A549 (cell line): ENCODE measurements around the gene RNF167. TPM values are rescaled to one million over a fixed set of nuclear protein-coding genes. Genes with fewer than 3 reads are reported as not detected.

Experiments
- ATAC-seq, 2 experiments: fragments of 200-7000 bp in 1 of 2; fragments of >200 bp in 1 of 2; cut with Nextera tagmentation in 1 of 2; cut with Tn5 transposase in 1 of 2; 3 replicates each; pipeline versions ENCODE4 v1.8.0 to v1.9.1; 2018 to 2020; ENCODE audit warnings: mild to moderate bottlenecking in 1 of 2, moderate library complexity in 1 of 2
- CTCF ChIA-PET: fragments of 300-600 bp; sonication (Branson Sonifier 250); formaldehyde crosslinking; extraction: SDS; loops from one replicate; lab custom pipeline; 2021; ENCODE audit warnings: antibody characterized with exemption, inconsistent platforms; lab: Yijun Ruan, JAX
- POLR2A ChIA-PET: fragments of 350-600 bp; formaldehyde crosslinking; extraction: SDS; loops from one replicate; lab custom pipeline; 2021; ENCODE audit warnings: antibody characterized with exemption, inconsistent platforms; lab: Yijun Ruan, JAX
- DNase-seq, 2 experiments: peaks; one replicate each; pipeline versions ENCODE4 v3.0.0 to v3.0.0-alpha.2; 2011 to 2016; ENCODE audit warnings: low read depth in 1 of 2, low spot score in 1 of 2
- FAIRE-seq: peaks from 2 replicates; lab custom pipeline; 2011; peaks lifted over from hg19 to GRCh38; lab: Jason Lieb, UNC
- H3K27ac ChIP-seq, 2 experiments: fragments of >200 bp; sonication (Bioruptor Twin); formaldehyde crosslinking; 3 replicates each; pipeline ENCODE4 v1.5.1; 2016 to 2017
- H3K4me1 ChIP-seq: fragments of >200 bp; sonication (Bioruptor Twin); formaldehyde crosslinking; 3 replicates; pipeline ENCODE4 v1.6.1; 2016
- H3K4me2 ChIP-seq: fragments of >200 bp; sonication (Bioruptor Twin); formaldehyde crosslinking; 3 replicates; pipeline ENCODE4 v1.6.1; 2016
- H3K4me3 ChIP-seq: fragments of >200 bp; sonication (Bioruptor Twin); formaldehyde crosslinking; 3 replicates; pipeline ENCODE4 v1.5.1; 2016
- H3K9me3 ChIP-seq: fragments of >200 bp; sonication (Bioruptor Twin); formaldehyde crosslinking; 3 replicates; pipeline ENCODE4 v1.6.1; 2016
- ATOH8 ChIP-seq: fragments of 250-450 bp; sonication (Bioruptor Pico); IDR thresholded peaks from 2 replicates; pipeline ENCODE4 v1.5.0; 2020; ENCODE audit warnings: low read depth, mild to moderate bottlenecking, moderate library complexity
- CBX2 ChIP-seq: fragments of 200-600 bp; sonication (generic); IDR thresholded peaks from 2 replicates; pipeline ENCODE4 v1.6.1; 2016; ENCODE audit warnings: low read depth, mild to moderate bottlenecking, borderline replicate concordance
- CEBPB ChIP-seq, 2 experiments: fragments of >200 bp in 1 of 2; sonication (Bioruptor Twin) in 1 of 2; formaldehyde crosslinking in 1 of 2; IDR thresholded peaks; 2 replicates each; pipeline ENCODE4 v1.6.1; 2012 to 2016
- EHF ChIP-seq: fragments of 250-450 bp; sonication (Bioruptor Pico); IDR thresholded peaks from 2 replicates; pipeline ENCODE4 v1.5.0; 2020; ENCODE audit warnings: mild to moderate bottlenecking
- EP300 ChIP-seq, 2 experiments: fragments of >200 bp; sonication (Bioruptor Twin); formaldehyde crosslinking; IDR thresholded peaks; 2 replicates in 1 of 2; 3 replicates in 1 of 2; pipeline ENCODE4 v1.6.1; 2016 to 2017
- FOSL2 ChIP-seq, 2 experiments: fragments of 450-650 bp in 1 of 2; fragments of >200 bp in 1 of 2; sonication (Bioruptor Twin) in 1 of 2; formaldehyde crosslinking; IDR thresholded peaks; 2 replicates each; pipeline versions ENCODE4 v1.5.0 to v1.6.1; 2016 to 2020; ENCODE audit warnings: mild to moderate bottlenecking in 1 of 2, moderate library complexity in 1 of 2
- HOXB5 ChIP-seq: fragments of 250-450 bp; sonication (Bioruptor Pico); IDR thresholded peaks from 2 replicates; pipeline ENCODE4 v1.5.0; 2020; ENCODE audit warnings: mild to moderate bottlenecking, moderate library complexity
- KDM5A ChIP-seq: fragments of 200-600 bp; sonication (generic); IDR thresholded peaks from 2 replicates; pipeline ENCODE4 v1.6.1; 2016; ENCODE audit warnings: antibody characterized with exemption, mild to moderate bottlenecking
- PBX3 ChIP-seq: IDR thresholded peaks from 2 replicates; pipeline ENCODE4 v1.6.1; 2012
- POLR2A ChIP-seq: IDR thresholded peaks from 2 replicates; pipeline ENCODE4 v1.6.1; 2012; ENCODE audit warnings: mild to moderate bottlenecking, low read length
- RAD21 ChIP-seq, 2 experiments: fragments of >200 bp in 1 of 2; sonication (Bioruptor Twin) in 1 of 2; formaldehyde crosslinking in 1 of 2; IDR thresholded peaks in 1 of 2; conservative IDR thresholded peaks in 1 of 2; 2 replicates in 1 of 2; 3 replicates in 1 of 2; pipeline ENCODE4 v1.6.1; 2012 to 2018; ENCODE audit warnings: inconsistent platforms in 1 of 2
- RARB ChIP-seq: fragments of 250-450 bp; sonication (Bioruptor Pico); IDR thresholded peaks from 2 replicates; pipeline ENCODE4 v1.8.0; 2021; ENCODE audit warnings: mild to moderate bottlenecking, moderate library complexity
- USF2 ChIP-seq: fragments of 450-650 bp; IDR thresholded peaks from 2 replicates; pipeline ENCODE4 v1.6.1; 2014; ENCODE audit warnings: antibody characterized with exemption
- ZFP36 ChIP-seq: fragments of 450-650 bp; IDR thresholded peaks from 2 replicates; pipeline ENCODE4 v1.6.1; 2014; ENCODE audit warnings: borderline replicate concordance; ENCODE audit not compliant: partially characterized antibody
- ZNF302 ChIP-seq: fragments of 250-450 bp; sonication (Bioruptor Pico); IDR thresholded peaks from 2 replicates; pipeline ENCODE4 v1.9.0; 2021; ENCODE audit warnings: inconsistent platforms, mild to moderate bottlenecking, moderate library complexity
- WGBS: methylation state at CpG from one replicate; pipeline ENCODE4 v1.1.6; 2017; ENCODE audit errors: missing lambda C conversion rate; 5-methylcytosine and 5-hydroxymethylcytosine counted together
- polyA plus RNA-seq, 4 experiments: library from polyadenylated mRNA; depleted of rRNA in 3 of 4; stranded (reverse); fragments of >200 nt; fragmentation: RNase III in 1 of 4; extraction: RNeasy Plus Mini Kit Qiagen cat#74134 plus additional on column Dnase treatment in 1 of 4; gene quantifications; 2 replicates in 3 of 4; 3 replicates in 1 of 4; pipeline ENCODE4 v1.2.3, GENCODE V29; 2011 to 2017

RNF167 gene
- polyA plus RNA-seq, 2 of the 4 experiments (the other 2 are of a cell fraction): 86.4 to 98.7 TPM

GRCh38 chr17:4936436-4936835, 3.6 kb upstream of the RNF167 start:
- H3K4me1 ChIP-seq: peaks cover 13% of the 10 kb centered on the region
- no peak for ATAC-seq
- no peak for DNase-seq
- no peak for FAIRE-seq
- H3K9me3 ChIP-seq: no peaks in the 10 kb centered on the region
- no peak for TF ChIP-seq ZFP36
- no peak for TF ChIP-seq EP300 (IDR thresholded peaks at IDR 0.05)
- TF ChIP-seq CBX2: no peak
- TF ChIP-seq PBX3: no peak
- no peak for TF ChIP-seq FOSL2 (IDR thresholded peaks at IDR 0.05)
- no peak for TF ChIP-seq FOSL2 (CRISPR knock-in tag; IDR thresholded peaks at IDR 0.05)
- TF ChIP-seq RAD21 (conservative IDR thresholded peaks at IDR 0.05 in 1 of 2, IDR thresholded peaks at IDR 0.05 in 1 of 2): no peak
- TF ChIP-seq ATOH8 (CRISPR knock-in tag): no peak
- no peak for TF ChIP-seq ZNF302 (CRISPR knock-in tag)
- TF ChIP-seq EHF (CRISPR knock-in tag): no peak
- TF ChIP-seq RARB (CRISPR knock-in tag): no peak
- TF ChIP-seq POLR2A: no peak
- no peak overlapping the region for H3K4me2 ChIP-seq
- ChIA-PET POLR2A (interaction anchor here (1.8 kb wide), 1 partner anchor 31 kb away, joined by 4 read pairs; the partner anchor contains the start of gene SPAG7), CTCF (interaction anchor here (1.0 to 2.6 kb wide), 7 partner anchors 9 to 146 kb away, joined by 3 to 14 read pairs (median 4); partner anchors contain the start of genes CAMTA2 and CHRNE)
- 93% methylated on average over 3 of the region's 3 CpGs for WGBS
- H3K27ac ChIP-seq: no peak overlapping the region
- no peak overlapping the region for H3K4me3 ChIP-seq

GRCh38 chr17:4937553-4937952, 2.5 kb upstream of the RNF167 start:
- H3K4me2 ChIP-seq: no peak overlapping the region
- FAIRE-seq: no peak
- no peak overlapping the region for H3K27ac ChIP-seq
- CTCF ChIA-PET: interaction anchor here (1.0 to 2.8 kb wide), 4 partner anchors 14 to 148 kb away, joined by 4 to 14 read pairs (median 10); partner anchors contain the start of gene CHRNE
- POLR2A ChIA-PET: no interaction called here
- H3K4me1 ChIP-seq: peaks cover 25% of the 10 kb centered on the region
- H3K4me3 ChIP-seq: no peak overlapping the region
- no peak for DNase-seq
- WGBS: 96% methylated on average over 16 of the region's 16 CpGs
- no peaks in the 10 kb centered on the region for H3K9me3 ChIP-seq
- ATAC-seq: no peak
- no peak for TF ChIP-seq CEBPB (IDR thresholded peaks at IDR 0.05)

DNA sequence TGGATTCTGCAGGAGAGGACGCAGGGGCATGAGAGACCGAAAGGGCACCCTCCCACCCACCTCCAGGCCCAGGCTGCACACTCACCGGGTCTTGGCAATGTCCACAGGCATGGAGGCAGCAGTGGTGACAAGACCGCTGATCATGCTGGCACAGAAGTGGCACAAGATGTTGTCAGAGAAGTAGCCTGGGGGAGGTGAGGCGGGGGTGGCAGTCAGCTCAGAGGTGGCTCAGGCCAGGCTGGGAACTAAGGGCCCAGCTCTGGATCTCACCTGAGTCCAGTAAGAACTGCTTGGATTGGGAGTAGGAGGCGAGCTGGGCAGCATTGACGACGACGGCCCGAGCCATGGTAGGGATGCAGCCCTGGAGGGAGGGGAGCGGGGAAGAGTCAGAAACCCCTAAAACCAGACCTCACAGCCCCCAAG, 2.0 kb upstream of the RNF167 start:
- no peaks in the 10 kb centered on the region for H3K9me3 ChIP-seq
- TF ChIP-seq FOSL2 (IDR thresholded peaks at IDR 0.05) (no peak), FOSL2 (CRISPR knock-in tag; IDR thresholded peaks at IDR 0.05) (no peak), USF2 (no peak), HOXB5 (CRISPR knock-in tag) (no peak), KDM5A (no peak)

More for the DNA sequence above, 2.0 kb upstream of the RNF167 start:
- ChIA-PET POLR2A (interaction anchor here (2.9 kb wide), 1 partner anchor 29 kb away, joined by 17 read pairs; no protein-coding TSS in a partner anchor), CTCF (interaction anchor here (2.6 to 3.5 kb wide), 3 partner anchors 14 to 43 kb away, joined by 13 to 14 read pairs (median 14); no protein-coding TSS in a partner anchor)
- Histone ChIP-seq H3K4me1 (peaks cover 30% of the 10 kb centered on the region), H3K4me3 (no peak overlapping the region), H3K4me2 (peak overlapping the region; percentile 94; the same call in 2 of the 3 replicates), H3K27ac (peak overlapping the region in 1 of 2 experiments; percentile 89; a peak in 2 of 6 replicates)
- no peak for DNase-seq
- WGBS: 94% methylated on average over 11 of the region's 11 CpGs
- FAIRE-seq: no peak
- no peak for ATAC-seq
